GM03348 (cell line): ENCODE data around the gene DPP4.
A peak's percentile ranks its signal among the peaks of the same experiment; 100 is the strongest.

ENCODE experiments used
- DNase-seq: peaks from one replicate; pipeline ENCODE4 v3.0.0; 2012; ENCODE audit warnings: low spot score

DPP4 gene

GRCh38 chr2:162073888-162074631 is at the start of gene DPP4:
TSS of gene DPP4 (minus strand) at chr2:162074215. CDS start at chr2:162073981, 234 bp downstream.
- peak; percentile 68 for DNase-seq

DNA sequence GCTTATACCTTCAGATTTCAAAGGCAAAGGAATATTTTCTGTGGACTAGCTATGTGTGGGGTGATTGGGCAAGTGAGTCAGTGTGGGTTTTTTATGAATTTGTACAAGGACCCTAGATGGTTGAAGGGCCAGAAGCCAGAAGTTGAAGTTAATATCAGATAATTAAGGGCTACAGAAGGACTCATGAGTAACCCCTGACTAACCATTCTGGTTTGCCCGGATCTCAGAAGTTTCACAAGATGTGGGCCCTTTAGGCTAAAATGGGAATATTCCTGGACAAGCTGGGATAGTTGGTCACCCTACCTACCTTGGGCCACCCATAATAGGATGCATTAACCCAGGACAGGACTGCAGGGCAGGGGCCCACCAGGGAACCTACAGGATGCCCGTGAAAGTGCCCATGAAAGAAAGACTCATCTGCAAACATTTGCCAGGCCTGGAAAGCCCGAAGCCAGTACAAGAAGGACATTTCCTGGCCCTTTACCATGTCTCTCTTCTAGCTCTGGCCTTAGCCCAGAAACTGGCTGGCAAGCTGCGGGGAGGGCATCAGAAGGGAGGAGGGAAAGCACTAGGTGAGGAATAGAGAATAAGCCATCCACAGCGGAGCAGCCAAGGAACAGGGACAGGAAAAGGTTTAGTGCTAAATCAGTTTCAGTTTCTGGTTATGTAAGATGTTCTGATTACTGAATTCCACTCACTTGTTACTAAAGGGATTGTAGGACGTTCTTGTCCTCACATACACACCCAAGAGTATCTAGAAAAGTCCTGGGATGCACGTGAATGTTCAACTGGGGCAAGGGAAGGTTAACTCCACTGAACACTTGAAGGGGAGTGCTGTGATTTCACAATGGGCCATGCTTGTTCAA is 44.4 kb upstream of the DPP4 start:
- DNase-seq: peak; percentile 66

DNA sequence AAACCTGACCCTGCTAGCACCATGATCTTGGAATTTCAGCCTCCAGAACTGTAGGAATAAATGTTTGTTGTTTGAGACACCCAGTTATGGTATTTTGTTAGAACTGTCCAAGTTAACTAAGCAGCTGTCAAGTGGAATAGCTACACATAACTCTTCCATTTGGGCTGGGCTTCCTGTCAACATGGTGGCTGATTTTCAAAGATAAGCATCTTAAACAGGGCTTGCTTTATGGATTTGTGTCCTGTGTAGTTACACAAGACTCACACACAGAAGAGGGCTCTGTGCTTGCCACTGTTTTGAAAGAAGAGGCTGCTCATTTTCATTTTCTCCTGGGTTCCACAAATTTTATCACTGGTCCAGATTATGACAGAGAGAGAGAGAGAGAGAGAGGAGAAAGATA is 42.3 kb upstream of the DPP4 start:
- no peak for DNase-seq

DNA sequence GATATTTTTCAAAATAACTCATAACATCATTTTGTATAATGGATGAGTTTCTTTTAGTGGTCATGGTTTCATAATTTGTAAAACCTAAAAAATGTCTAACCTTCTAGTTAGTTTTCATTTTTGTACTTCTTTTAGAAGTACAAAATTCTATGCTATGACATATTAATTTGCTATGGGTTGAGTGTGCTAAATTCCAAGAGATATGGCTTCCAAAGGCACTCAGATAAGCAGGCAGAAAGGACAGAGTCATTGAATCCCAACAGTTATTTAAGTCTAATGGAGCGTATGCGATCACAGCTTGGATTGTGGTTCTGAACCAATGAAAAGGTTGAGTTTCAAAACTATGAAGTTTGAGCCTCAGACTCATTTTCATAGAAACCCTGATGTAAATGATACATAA is 41.1 kb upstream of the DPP4 start:
- no peak for DNase-seq

- DNase-seq: no peak
These were observed 40.3 kb upstream of the DPP4 start for GRCh38 chr2:162114271-162114670.

DNA sequence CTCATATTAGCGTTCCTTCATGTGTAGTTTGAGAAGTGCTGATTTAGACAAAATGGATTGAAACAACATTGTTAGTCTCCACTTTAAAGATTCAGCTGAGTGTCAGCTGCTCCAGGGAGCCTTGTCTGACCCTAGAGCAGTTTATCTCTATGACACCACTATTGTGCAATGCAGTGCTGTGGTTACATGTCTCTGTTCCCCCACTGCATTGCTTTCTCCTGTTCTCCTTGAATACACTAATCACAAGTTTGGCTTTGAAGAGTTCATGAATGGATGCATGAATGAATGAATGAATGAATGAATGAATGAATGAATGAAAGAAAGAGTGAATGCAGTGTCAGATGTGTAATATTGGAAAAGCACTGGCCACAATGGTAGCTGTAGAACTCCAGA is 39.8 kb upstream of the DPP4 start:
- peak; percentile 64 for DNase-seq

DNA sequence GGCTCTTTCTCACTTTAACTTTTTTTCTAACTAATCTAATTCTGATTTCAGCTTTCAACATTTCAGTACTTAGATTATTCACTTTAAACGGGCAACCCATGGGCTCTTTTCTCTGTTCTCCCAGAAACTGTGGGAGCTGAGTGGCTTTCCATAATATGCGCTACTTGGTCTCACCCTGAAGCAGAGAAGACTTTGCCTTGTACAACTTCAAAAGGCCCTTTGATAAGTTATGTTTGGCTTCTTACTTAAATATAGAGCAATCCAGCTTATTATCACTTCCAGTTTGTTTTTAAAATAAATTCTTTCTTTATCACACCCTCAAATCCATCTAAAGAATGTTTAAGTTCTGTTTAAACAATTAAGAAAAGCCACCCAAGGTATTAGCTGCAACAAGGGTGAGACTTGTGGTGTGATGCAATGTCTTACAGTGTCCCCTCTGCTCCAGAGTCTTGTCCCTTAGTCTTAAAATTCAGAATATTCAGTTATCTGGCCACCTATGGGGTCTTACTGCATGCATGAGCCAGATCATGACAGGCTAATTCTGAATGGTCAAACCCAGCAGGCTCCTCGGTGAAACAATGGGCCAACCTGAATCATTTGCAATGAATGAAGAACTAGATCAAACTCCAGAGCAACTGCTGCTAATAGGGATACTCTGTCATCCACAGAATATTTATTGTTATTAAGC is 39.2 kb upstream of the DPP4 start:
- no peak for DNase-seq

DNA sequence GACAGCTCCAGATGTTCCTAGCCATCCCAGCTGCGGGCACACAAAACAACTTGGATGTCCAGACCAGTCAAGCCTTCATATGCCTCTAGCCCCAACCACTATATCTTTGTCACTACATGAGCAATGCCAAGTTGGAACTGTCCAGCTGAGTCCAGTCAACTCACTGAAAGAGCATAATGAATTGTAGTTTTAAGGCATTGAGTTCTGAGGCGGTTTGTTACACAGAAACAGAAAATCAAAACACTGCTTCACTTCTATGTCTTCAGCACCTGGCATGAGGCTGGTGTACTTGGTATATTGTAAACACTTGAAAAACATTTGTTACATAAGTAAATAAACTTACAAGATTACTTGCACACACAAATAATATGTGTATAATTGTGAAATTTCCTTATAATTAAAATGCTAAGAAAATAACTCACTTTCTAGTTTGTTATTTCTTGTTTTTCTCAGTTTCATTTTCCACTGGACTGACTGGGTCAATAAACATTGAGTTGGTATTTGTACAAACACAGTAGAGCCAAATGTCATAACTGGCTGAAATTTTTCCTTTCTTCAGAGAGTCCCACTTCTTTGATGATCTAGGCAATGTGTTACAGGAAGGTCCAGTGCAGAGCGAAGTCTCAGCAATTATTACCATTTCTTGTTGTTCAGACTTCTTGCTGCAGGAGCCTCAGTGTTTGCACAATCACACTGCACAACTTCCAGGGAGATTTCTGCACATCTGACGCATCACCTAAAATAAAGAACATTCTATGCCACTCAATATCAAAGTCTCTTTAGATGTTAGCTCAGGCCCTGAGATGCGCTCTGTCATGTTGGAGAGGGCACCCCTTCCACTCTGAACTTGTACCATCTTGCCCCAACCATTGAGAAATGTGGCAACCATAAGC is 38.2 kb upstream of the DPP4 start:
- DNase-seq: no peak

DNA sequence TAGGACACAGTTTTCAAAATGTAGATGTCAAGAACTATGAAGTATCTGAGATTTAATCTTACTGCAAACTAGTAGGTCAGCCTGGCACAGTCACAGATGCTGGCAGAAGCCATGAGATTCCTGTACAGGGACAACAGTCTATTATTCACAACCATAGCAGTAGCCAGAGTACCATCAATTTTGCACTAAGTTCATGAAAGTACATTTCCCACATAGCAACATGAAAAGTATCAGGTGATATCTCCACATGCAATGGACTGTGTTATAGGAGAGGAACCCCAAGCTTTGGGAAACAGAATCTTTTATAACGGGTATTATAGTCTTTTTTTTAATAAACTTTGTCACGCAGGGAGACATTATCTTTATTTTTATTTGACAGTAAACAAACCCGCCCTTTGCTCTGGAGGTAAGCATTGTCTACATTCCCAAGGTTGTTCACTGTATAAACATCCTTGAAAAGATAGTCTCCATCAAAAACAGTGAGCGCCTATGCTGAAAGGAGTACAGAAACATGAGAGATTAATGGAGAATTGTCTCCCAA is 33.4 kb upstream of the DPP4 start:
- DNase-seq: no peak

GRCh38 chr2:162106746-162107145 is 32.7 kb upstream of the DPP4 start:
- no peak for DNase-seq

- DNase-seq: peak; percentile 59
These were observed 32.1 kb upstream of the DPP4 start for GRCh38 chr2:162106146-162106551.

GRCh38 chr2:162103443-162104009 is 29.5 kb upstream of the DPP4 start:
- DNase-seq: no peak

- DNase-seq: no peak
These were observed 26.6 kb upstream of the DPP4 start for GRCh38 chr2:162100579-162100978.

DNA sequence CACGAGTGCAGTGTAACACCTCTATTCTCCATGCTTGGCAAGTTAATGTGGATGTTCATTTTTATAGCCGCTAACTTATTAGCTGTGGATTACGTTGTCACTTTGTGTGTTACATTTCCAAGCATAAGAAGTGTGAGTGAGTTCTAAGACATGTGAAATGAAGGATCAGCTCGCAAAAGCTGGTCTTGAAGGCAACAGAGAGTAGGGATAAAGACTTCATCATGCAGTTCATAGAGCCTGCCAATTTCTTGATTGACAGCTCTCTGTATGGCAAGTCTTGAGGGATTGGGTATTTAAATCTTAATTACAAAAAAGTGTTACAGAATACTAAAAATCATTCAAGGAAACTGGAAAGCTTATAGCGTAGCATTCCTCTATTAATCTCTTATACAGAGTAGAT is 25.8 kb upstream of the DPP4 start:
- DNase-seq: no peak

- DNase-seq: peak; percentile 78
These were observed 18.9 kb upstream of the DPP4 start for GRCh38 chr2:162092658-162093556.

- no peak for DNase-seq
These were observed 18.0 kb upstream of the DPP4 start for GRCh38 chr2:162092008-162092390.

DNA sequence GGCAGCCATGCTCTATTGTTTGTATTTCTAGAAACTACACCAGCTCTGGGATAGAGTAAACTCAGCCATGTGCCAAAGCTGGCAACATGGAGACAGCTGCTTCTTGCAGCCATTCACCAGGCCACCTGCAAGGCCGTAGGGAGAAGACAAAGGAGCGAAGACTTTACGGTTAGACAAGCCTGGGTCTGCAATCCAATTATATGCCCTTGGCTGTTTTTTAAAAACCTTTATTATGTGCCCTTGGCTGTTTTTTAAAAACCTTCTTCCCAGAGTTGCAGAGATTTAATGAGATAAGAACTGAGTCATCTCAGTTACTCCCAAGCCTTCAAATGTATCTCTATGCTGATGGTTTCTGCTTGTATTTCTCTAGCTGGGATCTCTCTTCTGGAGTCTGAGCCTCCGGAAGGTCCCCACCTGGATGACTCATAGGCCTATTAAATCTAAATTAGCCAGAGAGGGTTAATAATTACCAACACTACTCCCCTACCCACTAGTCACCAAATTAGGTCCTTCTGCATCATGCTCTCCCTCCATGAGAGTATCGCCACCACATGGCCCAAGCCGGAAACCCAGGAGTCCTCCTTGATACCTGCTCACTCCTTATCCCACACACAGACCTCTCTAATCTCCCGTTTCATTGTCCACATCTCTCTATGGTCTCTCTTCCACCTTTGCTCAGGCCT is 17.5 kb upstream of the DPP4 start:
- no peak for DNase-seq

GRCh38 chr2:162090109-162090508 is 16.1 kb upstream of the DPP4 start:
- no peak for DNase-seq

DNA sequence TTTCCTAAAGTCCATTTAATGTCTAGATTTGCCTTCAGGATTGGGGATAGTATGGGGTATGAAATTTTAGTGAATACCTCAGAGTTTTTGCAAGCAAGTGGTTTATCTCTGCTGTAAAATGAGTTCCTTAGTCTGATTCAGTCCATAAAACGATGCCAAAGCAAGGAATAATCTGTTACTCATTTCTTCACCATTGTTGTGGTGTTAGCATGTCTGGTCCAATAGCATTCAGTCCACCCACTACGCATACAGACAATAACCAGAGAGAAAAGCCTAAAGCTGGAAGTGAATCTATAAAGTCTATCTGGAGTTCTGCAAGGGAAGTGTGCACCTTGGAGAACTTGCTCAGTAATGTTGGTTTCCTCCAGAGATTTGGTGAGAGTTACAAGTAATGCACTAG is 12.9 kb upstream of the DPP4 start:
- peak; percentile 41 for DNase-seq
